Measurements from ENCODE around the gene MICOS13.

Gene MICOS13

GRCh38 chr19:5671600-5671999 lies 8.7 kb downstream of the MICOS13 start:
- no peak for DNase-seq

GRCh38 chr19:5669212-5669611 lies 11.1 kb downstream of the MICOS13 start:
- DNase-seq, result no peak

- DNase-seq, result no peak
Observed at GRCh38 chr19:5667751-5668271, 12.5 kb downstream of the MICOS13 start.

- DNase-seq, result no peak
Observed at GRCh38 chr19:5666921-5667610, 13.2 kb downstream of the MICOS13 start.

- DNase-seq, result no peak
Observed at GRCh38 chr19:5665781-5666513, 14.4 kb downstream of the MICOS13 start.

- DNase-seq, result no peak
Observed at GRCh38 chr19:5664515-5664914, 15.8 kb downstream of the MICOS13 start.

GRCh38 chr19:5663904-5664303 lies 16.4 kb downstream of the MICOS13 start:
- DNase-seq, result no peak

GRCh38 chr19:5661483-5661882 lies 18.8 kb downstream of the MICOS13 start:
- no peak for DNase-seq

- no peak for DNase-seq
Observed at GRCh38 chr19:5655412-5655811, 24.9 kb downstream of the MICOS13 start.

GRCh38 chr19:5654931-5655330 lies 25.4 kb downstream of the MICOS13 start:
- no peak for DNase-seq

GRCh38 chr19:5652261-5652660 lies 28.1 kb downstream of the MICOS13 start:
- DNase-seq, result no peak

- DNase-seq, result no peak
Observed at GRCh38 chr19:5651361-5651760, 29.0 kb downstream of the MICOS13 start.

GRCh38 chr19:5648464-5648863 lies 31.9 kb downstream of the MICOS13 start:
- DNase-seq, result no peak

GRCh38 chr19:5646703-5647102 lies 33.6 kb downstream of the MICOS13 start:
- no peak for DNase-seq

GRCh38 chr19:5645409-5645808 lies 34.9 kb downstream of the MICOS13 start:
- DNase-seq, result no peak

- DNase-seq, result no peak
Observed at GRCh38 chr19:5644037-5644436, 36.3 kb downstream of the MICOS13 start.

- no peak for DNase-seq
Observed at GRCh38 chr19:5643060-5643459, 37.3 kb downstream of the MICOS13 start.

- DNase-seq, result no peak
Observed at GRCh38 chr19:5642204-5642603, 38.1 kb downstream of the MICOS13 start.

GRCh38 chr19:5641171-5641570 lies 39.1 kb downstream of the MICOS13 start:
- no peak for DNase-seq

GRCh38 chr19:5637971-5638370 lies 42.3 kb downstream of the MICOS13 start:
- DNase-seq, result no peak

- DNase-seq, result no peak
Observed at GRCh38 chr19:5635427-5635826, 44.9 kb downstream of the MICOS13 start.

GRCh38 chr19:5632657-5633056 lies 47.7 kb downstream of the MICOS13 start:
- DNase-seq, result no peak

- no peak for DNase-seq
Observed at GRCh38 chr19:5632241-5632612, 48.1 kb downstream of the MICOS13 start.

All from nucleus accumbens (tissue), 56 donors.